Measurements from ENCODE around the gene ISCU.

DNA sequence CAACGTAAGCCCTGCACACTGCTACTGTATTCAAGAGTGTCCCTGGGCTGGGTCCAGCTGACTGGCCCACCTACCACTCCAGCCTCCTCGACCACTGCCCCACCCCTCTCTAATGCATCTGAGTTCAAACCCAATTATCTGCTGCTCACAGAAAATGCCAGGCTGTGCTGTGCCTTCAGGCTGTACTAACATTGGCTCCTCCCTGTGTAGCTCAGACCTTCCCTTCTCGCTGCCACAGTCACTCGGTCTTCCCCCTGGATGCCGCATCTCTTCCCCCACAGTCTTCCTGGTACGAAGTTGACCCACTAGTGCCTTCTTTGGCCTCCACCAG is 35.3 kb upstream of the ISCU start:
- TF ChIP-seq POLR2A (IDR thresholded peaks at IDR 0.05) (no peak), POLR2AphosphoS5 (IDR thresholded peaks at IDR 0.05) (no peak)
- TF ChIP-seq, protein P1, sequence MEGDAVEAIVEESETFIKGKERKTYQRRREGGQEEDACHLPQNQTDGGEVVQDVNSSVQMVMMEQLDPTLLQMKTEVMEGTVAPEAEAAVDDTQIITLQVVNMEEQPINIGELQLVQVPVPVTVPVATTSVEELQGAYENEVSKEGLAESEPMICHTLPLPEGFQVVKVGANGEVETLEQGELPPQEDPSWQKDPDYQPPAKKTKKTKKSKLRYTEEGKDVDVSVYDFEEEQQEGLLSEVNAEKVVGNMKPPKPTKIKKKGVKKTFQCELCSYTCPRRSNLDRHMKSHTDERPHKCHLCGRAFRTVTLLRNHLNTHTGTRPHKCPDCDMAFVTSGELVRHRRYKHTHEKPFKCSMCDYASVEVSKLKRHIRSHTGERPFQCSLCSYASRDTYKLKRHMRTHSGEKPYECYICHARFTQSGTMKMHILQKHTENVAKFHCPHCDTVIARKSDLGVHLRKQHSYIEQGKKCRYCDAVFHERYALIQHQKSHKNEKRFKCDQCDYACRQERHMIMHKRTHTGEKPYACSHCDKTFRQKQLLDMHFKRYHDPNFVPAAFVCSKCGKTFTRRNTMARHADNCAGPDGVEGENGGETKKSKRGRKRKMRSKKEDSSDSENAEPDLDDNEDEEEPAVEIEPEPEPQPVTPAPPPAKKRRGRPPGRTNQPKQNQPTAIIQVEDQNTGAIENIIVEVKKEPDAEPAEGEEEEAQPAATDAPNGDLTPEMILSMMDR (IDR thresholded peaks at IDR 0.05), result no peak
